ENCODE data around the gene SPRR2D. TPM values are rescaled to one million over a fixed set of nuclear protein-coding genes. Genes with fewer than 3 reads are reported as not detected.
A peak's percentile ranks its signal among the peaks of the same experiment; 100 is the strongest.

Gene SPRR2D
- total and polyA plus RNA-seq, 2 of the 8 experiments (the other 6 are each of a cell fraction or from before 2014, with no cell fraction given): not detected

GRCh38 chr1:153058826-153059784, 18.2 kb upstream of the SPRR2D start:
- Histone ChIP-seq H2BK12ac (ENCODE audit: low read depth, low read length) (no peak overlapping the region), H3K18ac (ENCODE audit: extremely low read depth, low read length) (no peak overlapping the region), H3K79me2 (ENCODE audit: control insufficient read depth in 1 of 2, insufficient read depth in 2 of 2, low read length in 2 of 2) (no peaks in the 10 kb centered on the region), H4K91ac (replicated peaks; ENCODE audit: insufficient read length, low read length) (no peak overlapping the region), H3K56ac (replicated peaks; ENCODE audit: insufficient read length, low read depth, low read length) (no peak overlapping the region), H3K4me1 (replicated peaks in 1 of 4; ENCODE audit: control insufficient read depth in 3 of 4, insufficient read depth in 4 of 4, low read length in 3 of 4) (no peaks in the 10 kb centered on the region), H4K8ac (ENCODE audit: extremely low read depth, insufficient read depth, low read length) (no peak overlapping the region), H3K27me3 (replicated peaks in 1 of 4; ENCODE audit: control insufficient read depth in 3 of 4, extremely low read depth in 1 of 4, insufficient read depth in 3 of 4, low read length in 3 of 4) (no peaks in the 10 kb centered on the region), H3K23ac (ENCODE audit: insufficient read length) (no peak overlapping the region), H3K36me3 (ENCODE audit: control insufficient read depth in 2 of 4, insufficient read depth in 4 of 4, low read length in 3 of 4) (no peaks in the 10 kb centered on the region), H3K23me2 (ENCODE audit: low read depth, low read length) (no peaks in the 10 kb centered on the region), H3K14ac (ENCODE audit: insufficient read length) (no peak overlapping the region), H2BK120ac (replicated peaks; ENCODE audit: low read depth, low read length) (no peak overlapping the region), H2BK15ac (ENCODE audit: low read length) (no peak overlapping the region; the same call in 1 of the 2 replicates), H3K4me2 (ENCODE audit: insufficient read depth in 1 of 2, low read depth in 2 of 2, low read length in 2 of 2) (no peak overlapping the region), H4K5ac (ENCODE audit: insufficient read length, low read depth, low read length) (no peak overlapping the region), H3K4me3 (ENCODE audit: extremely low read depth in 1 of 4, insufficient read depth in 2 of 4, low read depth in 3 of 4, low read length in 4 of 4) (no peak overlapping the region), H4K20me1 (replicated peaks in 1 of 2; ENCODE audit: control insufficient read depth in 1 of 2, insufficient read depth in 2 of 2, low read length in 2 of 2) (no peaks in the 10 kb centered on the region), H3K27ac (ENCODE audit: low read depth, low read length) (no peak overlapping the region), H3K79me1 (ENCODE audit: low read depth, low read length) (no peaks in the 10 kb centered on the region), H3K9me3 (ENCODE audit: insufficient read depth in 2 of 2, low read depth in 1 of 2, low read length in 1 of 2) (no peaks in the 10 kb centered on the region), H2BK5ac (ENCODE audit: low read depth, low read length) (no peak overlapping the region), H2AFZ (ENCODE audit: low read length) (0 out of 2 replicates have a peak overlapping the region, but pooled peaks have one; percentile 57), H2AK5ac (ENCODE audit: low read depth, low read length) (no peak overlapping the region), H3K9ac (replicated peaks in 1 of 4; ENCODE audit: extremely low read depth in 1 of 4, low read depth in 3 of 4, low read length in 3 of 4) (no peak overlapping the region), H2BK20ac (ENCODE audit: low read length) (no peak overlapping the region), H3K4ac (replicated peaks; ENCODE audit: insufficient read length, low read depth, low read length) (no peak overlapping the region)
- DNase-seq (ENCODE audit: low read depth in 1 of 2, low spot score in 2 of 2): no peak
- WGBS, 2 experiments (ENCODE audit: extremely low coverage in 1 of 2, insufficient coverage in 1 of 2, insufficient read length in 1 of 2, insufficient replicate concordance in 2 of 2, low coverage in 1 of 2, low lambda C conversion rate in 2 of 2, missing lambda C conversion rate in 1 of 2): 90% methylated on average over 6 of the region's 6 CpGs; no CpG with 5 or more reads in 1 of the 2 experiments
- CTCF ChIA-PET (ENCODE audit: partially characterized antibody): interaction anchor here (0.6 to 0.9 kb wide), 4 partner anchors 53 to 105 kb away, joined by 3 read pairs; no protein-coding TSS in a partner anchor
- POLR2A ChIA-PET (ENCODE audit: partially characterized antibody): no interaction called here
- no peak for FAIRE-seq
- TF ChIP-seq BRCA1 (IDR thresholded peaks at IDR 0.05; ENCODE audit: low read depth, low read length): no peak
- no peak for TF ChIP-seq RFX5 (IDR thresholded peaks at IDR 0.05; ENCODE audit: borderline replicate concordance, low read depth, low read length)
- no peak for TF ChIP-seq TBP (IDR thresholded peaks at IDR 0.05; ENCODE audit: low read depth, low read length)
- TF ChIP-seq FOSL1 (IDR thresholded peaks at IDR 0.05; ENCODE audit: insufficient read depth, low read depth, low read length): no peak
- no peak for TF ChIP-seq BACH1 (IDR thresholded peaks at IDR 0.05; ENCODE audit: low read length)
- TF ChIP-seq GABPA (IDR thresholded peaks at IDR 0.05; ENCODE audit: borderline replicate concordance, insufficient read depth, low read length): no peak
- no peak for TF ChIP-seq PHF8 (conservative IDR thresholded peaks at IDR 0.05; ENCODE audit: low read depth, low read length)
- TF ChIP-seq ASH2L (IDR thresholded peaks at IDR 0.05; ENCODE audit: low read length): no peak
